H1 (cell line): ENCODE results near the gene ULBP3. TPM values are rescaled to one million over a fixed set of nuclear protein-coding genes. Genes with fewer than 3 reads are reported as not detected.
"Not testable (repeated sequence)": the region's sequence is repeated elsewhere in the genome, so short reads cannot be mapped to it uniquely, and the experiment has no call there.

Experiments
- CTCF ChIA-PET: fragments of 300-600 bp; sonication (Branson Sonifier 250); formaldehyde crosslinking; loops from one replicate; lab custom pipeline; 2021; ENCODE audit not compliant: partially characterized antibody; lab: Charles Lee
- POLR2A ChIA-PET: fragments of 300-600 bp; sonication (Branson Sonifier 250); formaldehyde crosslinking; loops from one replicate; lab custom pipeline; 2021; ENCODE audit warnings: inconsistent platforms; ENCODE audit not compliant: partially characterized antibody; lab: Charles Lee
- DNase-seq, 2 experiments: peaks; one replicate each; pipeline versions ENCODE4 v3.0.0 to v3.0.0-alpha.2; 2010 to 2022; ENCODE audit warnings: low spot score in 2 of 2, low read depth in 1 of 2, mixed read lengths in 1 of 2
- FAIRE-seq: peaks from 2 replicates; lab custom pipeline; 2011; peaks lifted over from hg19 to GRCh38; lab: Jason Lieb, UNC
- H2AFZ ChIP-seq: 2 replicates; pipeline ENCODE4 v1.8.1; 2012; ENCODE audit warnings: low read length, inconsistent platforms
- H2AK5ac ChIP-seq: 2 replicates; pipeline ENCODE4 v1.6.1; 2013; ENCODE audit warnings: low read depth, low read length
- H2BK120ac ChIP-seq: replicated peaks from 2 replicates; pipeline ENCODE3; 2013; ENCODE audit warnings: low read depth, low read length, inconsistent platforms
- H2BK12ac ChIP-seq: 2 replicates; pipeline ENCODE4 v1.6.1; 2013; ENCODE audit warnings: low read depth, low read length
- H2BK15ac ChIP-seq: 2 replicates; pipeline ENCODE4 v1.6.1; 2013; ENCODE audit warnings: low read length
- H2BK20ac ChIP-seq: 2 replicates; pipeline ENCODE4 v1.6.1; 2013; ENCODE audit warnings: low read length
- H2BK5ac ChIP-seq: 2 replicates; pipeline ENCODE4 v1.6.1; 2013; ENCODE audit warnings: low read depth, low read length
- H3K14ac ChIP-seq: 2 replicates; pipeline ENCODE4 v1.6.1; 2013; ENCODE audit warnings: inconsistent platforms; ENCODE audit not compliant: insufficient read length
- H3K18ac ChIP-seq: 2 replicates; pipeline ENCODE4 v1.6.1; 2013; ENCODE audit warnings: low read length; ENCODE audit errors: extremely low read depth
- H3K23ac ChIP-seq: 2 replicates; pipeline ENCODE4 v1.6.1; 2013; ENCODE audit warnings: inconsistent platforms; ENCODE audit not compliant: insufficient read length
- H3K23me2 ChIP-seq: 2 replicates; pipeline ENCODE4 v1.6.1; 2013; ENCODE audit warnings: low read depth, low read length
- H3K27ac ChIP-seq: 2 replicates; pipeline ENCODE4 v1.6.1; 2011; ENCODE audit warnings: low read depth, low read length, inconsistent platforms
- H3K27me3 ChIP-seq, 4 experiments: replicated peaks in 1 of 4; 1 replicate in 1 of 4; 2 replicates in 3 of 4; pipeline versions ENCODE4 v1.6.1 to v1.8.1; 2011 to 2013; ENCODE audit warnings: low read length in 3 of 4, mild to moderate bottlenecking in 3 of 4, inconsistent platforms in 2 of 4, mixed read lengths in 2 of 4, moderate library complexity in 1 of 4; ENCODE audit not compliant: control insufficient read depth in 3 of 4, insufficient read depth in 3 of 4; ENCODE audit errors: extremely low read depth in 1 of 4
- H3K36me3 ChIP-seq, 4 experiments: 2 replicates each; pipeline versions ENCODE4 v1.6.1 to v1.8.1; 2011 to 2013; ENCODE audit warnings: mild to moderate bottlenecking in 4 of 4, low read length in 3 of 4, moderate library complexity in 2 of 4, control low read depth in 1 of 4, inconsistent platforms in 1 of 4; ENCODE audit not compliant: insufficient read depth in 4 of 4, control insufficient read depth in 2 of 4
- H3K4ac ChIP-seq: replicated peaks from 2 replicates; pipeline ENCODE3; 2013; ENCODE audit warnings: low read length, low read depth, mixed read lengths, inconsistent platforms; ENCODE audit not compliant: insufficient read length
- H3K4me1 ChIP-seq, 4 experiments: replicated peaks in 1 of 4; 1 replicate in 1 of 4; 2 replicates in 3 of 4; pipeline versions ENCODE4 v1.6.1 to v1.8.1; 2011 to 2013; ENCODE audit warnings: low read length in 3 of 4, inconsistent platforms in 2 of 4, mixed read lengths in 1 of 4; ENCODE audit not compliant: insufficient read depth in 4 of 4, control insufficient read depth in 3 of 4
- H3K4me2 ChIP-seq, 2 experiments: 2 replicates each; pipeline versions ENCODE4 v1.6.1 to v1.8.1; 2011 to 2013; ENCODE audit warnings: low read depth in 2 of 2, low read length in 2 of 2, control low read depth in 1 of 2, inconsistent platforms in 1 of 2, mild to moderate bottlenecking in 1 of 2; ENCODE audit not compliant: insufficient read depth in 1 of 2
- H3K4me3 ChIP-seq, 4 experiments: fragments of 200-600, 300-600 bp in 1 of 4; sonication (generic), shearing (Covaris generic), sonication (Bioruptor Twin) in 1 of 4; 2 replicates each; pipeline versions ENCODE4 v1.5.1 to v1.8.1; 2011 to 2016; ENCODE audit warnings: low read length in 4 of 4, low read depth in 3 of 4, control low read depth in 2 of 4, inconsistent platforms in 2 of 4, mild to moderate bottlenecking in 2 of 4, mixed read lengths in 1 of 4, moderate library complexity in 1 of 4; ENCODE audit not compliant: insufficient read depth in 2 of 4; ENCODE audit errors: extremely low read depth in 1 of 4
- H3K56ac ChIP-seq: replicated peaks from 2 replicates; pipeline ENCODE3; 2013; ENCODE audit warnings: low read depth, mild to moderate bottlenecking, mixed read lengths, low read length, inconsistent platforms; ENCODE audit not compliant: insufficient read length
- H3K79me1 ChIP-seq: 2 replicates; pipeline ENCODE4 v1.6.1; 2013; ENCODE audit warnings: low read depth, low read length, control low read depth
- H3K79me2 ChIP-seq, 2 experiments: 2 replicates each; pipeline versions ENCODE4 v1.6.1 to v1.8.1; 2012 to 2013; ENCODE audit warnings: low read length in 2 of 2, mild to moderate bottlenecking in 2 of 2, inconsistent platforms in 1 of 2; ENCODE audit not compliant: insufficient read depth in 2 of 2, control insufficient read depth in 1 of 2
- H3K9ac ChIP-seq, 4 experiments: replicated peaks in 1 of 4; 1 replicate in 1 of 4; 2 replicates in 3 of 4; pipeline versions ENCODE4 v1.6.1 to v1.8.1; 2011 to 2013; ENCODE audit warnings: low read depth in 3 of 4, low read length in 3 of 4, control low read depth in 2 of 4, mild to moderate bottlenecking in 2 of 4, moderate library complexity in 2 of 4, inconsistent platforms in 1 of 4; ENCODE audit errors: extremely low read depth in 1 of 4
- H3K9me3 ChIP-seq, 2 experiments: 2 replicates each; pipeline versions ENCODE4 v1.6.1 to v1.8.1; 2012 to 2013; ENCODE audit warnings: mild to moderate bottlenecking in 2 of 2, moderate library complexity in 2 of 2, control low read depth in 1 of 2, inconsistent platforms in 1 of 2, low read depth in 1 of 2, low read length in 1 of 2, mixed read lengths in 1 of 2; ENCODE audit not compliant: insufficient read depth in 2 of 2
- H4K20me1 ChIP-seq, 2 experiments: replicated peaks in 1 of 2; 2 replicates each; pipeline versions ENCODE3 to v1.8.1; 2011 to 2013; ENCODE audit warnings: inconsistent platforms in 2 of 2, low read length in 2 of 2, mild to moderate bottlenecking in 1 of 2; ENCODE audit not compliant: insufficient read depth in 2 of 2, control insufficient read depth in 1 of 2
- H4K5ac ChIP-seq: 2 replicates; pipeline ENCODE4 v1.6.1; 2013; ENCODE audit warnings: low read length, low read depth, mixed read lengths, inconsistent platforms; ENCODE audit not compliant: insufficient read length
- H4K8ac ChIP-seq: 2 replicates; pipeline ENCODE4 v1.8.0; 2013; ENCODE audit warnings: mild to moderate bottlenecking, moderate library complexity, low read length, inconsistent platforms; ENCODE audit not compliant: insufficient read depth; ENCODE audit errors: extremely low read depth
- H4K91ac ChIP-seq: replicated peaks from 2 replicates; pipeline ENCODE3; 2013; ENCODE audit warnings: low read length, mixed read lengths, inconsistent platforms; ENCODE audit not compliant: insufficient read length
- WGBS, 2 experiments: shearing (Covaris generic) in 1 of 2; methylation state at CpG; one replicate each; pipeline versions ENCODE4 v1.1.6 to v1.1.7; 2013 to 2015; ENCODE audit warnings: low lambda C conversion rate in 2 of 2, mixed read lengths in 2 of 2, inconsistent platforms in 1 of 2, low coverage in 1 of 2, missing lambda C conversion rate in 1 of 2; ENCODE audit not compliant: insufficient replicate concordance in 2 of 2, insufficient coverage in 1 of 2, insufficient read length in 1 of 2; ENCODE audit errors: extremely low coverage in 1 of 2, missing lambda C conversion rate in 1 of 2; 5-methylcytosine and 5-hydroxymethylcytosine counted together
- polyA plus RNA-seq, 7 experiments: library from polyadenylated mRNA; depleted of rRNA in 3 of 7; stranded (reverse) in 5 of 7; unstranded in 2 of 7; fragments of >200 nt in 5 of 7; fragments of 200-250 nt in 2 of 7; gene quantifications; 1 replicate in 5 of 7; 2 replicates in 1 of 7; 4 replicates in 1 of 7; pipeline versions ENCODE4 v1.2.1 to v1.2.3, GENCODE V29; 2011 to 2013; ENCODE audit warnings: missing spikeins in 2 of 7, mixed read lengths in 2 of 7
- total RNA-seq: library from RNA; stranded (reverse); fragmentation: NEBNext Ultra II Directional; extraction: Animal tissue kit (Norgen Biotek cat#: 25700); gene quantifications from 2 replicates; pipeline ENCODE4 v1.2.1, GENCODE V29; 2021

The ULBP3 gene
- total and polyA plus RNA-seq, 2 of the 8 experiments (the other 6 are each of a cell fraction or from before 2014, with no cell fraction given) = 1.9 to 4.2 TPM

DNA sequence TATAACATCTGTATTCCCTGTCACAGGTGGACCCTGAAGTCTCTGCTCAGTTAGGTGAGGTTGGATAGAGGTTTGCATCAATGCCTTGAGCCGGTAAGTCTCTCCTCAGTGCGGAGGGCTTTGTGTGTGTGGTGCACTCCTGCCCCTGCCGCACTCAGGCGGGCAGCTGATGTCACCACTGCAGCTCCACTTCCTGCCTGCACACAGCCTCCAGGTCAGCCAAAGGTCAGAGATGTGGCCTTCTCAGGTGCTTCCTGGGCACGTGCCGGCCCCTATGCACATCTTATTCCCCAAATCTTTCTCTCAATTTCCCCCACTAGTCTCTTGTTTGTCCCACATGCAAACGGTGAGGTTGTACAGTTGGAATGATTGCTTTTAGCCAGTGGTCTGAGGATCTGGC, 8.9 kb downstream of the ULBP3 start:
- H3K79me1 ChIP-seq, H4K20me1 ChIP-seq, H3K14ac ChIP-seq, H3K4me3 ChIP-seq, H3K56ac ChIP-seq, H3K79me2 ChIP-seq, H3K27me3 ChIP-seq, H3K9me3 ChIP-seq, H3K36me3 ChIP-seq, H2BK5ac ChIP-seq, H2BK12ac ChIP-seq, DNase-seq, H4K8ac ChIP-seq, H2BK120ac ChIP-seq, H3K4me2 ChIP-seq, POLR2A ChIA-PET, H3K9ac ChIP-seq, H3K18ac ChIP-seq, H3K4ac ChIP-seq, H3K23me2 ChIP-seq, H2BK20ac ChIP-seq, H4K5ac ChIP-seq, CTCF ChIA-PET, H3K27ac ChIP-seq, H2AFZ ChIP-seq, H2BK15ac ChIP-seq, H4K91ac ChIP-seq, H3K23ac ChIP-seq, H2AK5ac ChIP-seq, FAIRE-seq, H3K4me1 ChIP-seq: not testable (repeated sequence)
- 86% methylated on average over 7 of the region's 7 CpGs; no CpG with 5 or more reads in 1 of the 2 experiments for WGBS, 2 experiments
